H1 (cell line): ENCODE data around the gene CBLN2. TPM values are rescaled to one million over a fixed set of nuclear protein-coding genes. Genes with fewer than 3 reads are reported as not detected.

Source experiments
- CTCF ChIA-PET: fragments of 300-600 bp; sonication (Branson Sonifier 250); formaldehyde crosslinking; loops from one replicate; lab custom pipeline; 2021; ENCODE audit not compliant: partially characterized antibody; lab: Charles Lee
- POLR2A ChIA-PET: fragments of 300-600 bp; sonication (Branson Sonifier 250); formaldehyde crosslinking; loops from one replicate; lab custom pipeline; 2021; ENCODE audit warnings: inconsistent platforms; ENCODE audit not compliant: partially characterized antibody; lab: Charles Lee
- DNase-seq, 2 experiments: peaks; one replicate each; pipeline versions ENCODE4 v3.0.0 to v3.0.0-alpha.2; 2010 to 2022; ENCODE audit warnings: low spot score in 2 of 2, low read depth in 1 of 2, mixed read lengths in 1 of 2
- FAIRE-seq: peaks from 2 replicates; lab custom pipeline; 2011; peaks lifted over from hg19 to GRCh38; lab: Jason Lieb, UNC
- H2AFZ ChIP-seq: 2 replicates; pipeline ENCODE4 v1.8.1; 2012; ENCODE audit warnings: low read length, inconsistent platforms
- H2AK5ac ChIP-seq: 2 replicates; pipeline ENCODE4 v1.6.1; 2013; ENCODE audit warnings: low read depth, low read length
- H2BK120ac ChIP-seq: replicated peaks from 2 replicates; pipeline ENCODE3; 2013; ENCODE audit warnings: low read depth, low read length, inconsistent platforms
- H2BK12ac ChIP-seq: 2 replicates; pipeline ENCODE4 v1.6.1; 2013; ENCODE audit warnings: low read depth, low read length
- H2BK15ac ChIP-seq: 2 replicates; pipeline ENCODE4 v1.6.1; 2013; ENCODE audit warnings: low read length
- H2BK20ac ChIP-seq: 2 replicates; pipeline ENCODE4 v1.6.1; 2013; ENCODE audit warnings: low read length
- H2BK5ac ChIP-seq: 2 replicates; pipeline ENCODE4 v1.6.1; 2013; ENCODE audit warnings: low read depth, low read length
- H3K14ac ChIP-seq: 2 replicates; pipeline ENCODE4 v1.6.1; 2013; ENCODE audit warnings: inconsistent platforms; ENCODE audit not compliant: insufficient read length
- H3K18ac ChIP-seq: 2 replicates; pipeline ENCODE4 v1.6.1; 2013; ENCODE audit warnings: low read length; ENCODE audit errors: extremely low read depth
- H3K23ac ChIP-seq: 2 replicates; pipeline ENCODE4 v1.6.1; 2013; ENCODE audit warnings: inconsistent platforms; ENCODE audit not compliant: insufficient read length
- H3K23me2 ChIP-seq: 2 replicates; pipeline ENCODE4 v1.6.1; 2013; ENCODE audit warnings: low read depth, low read length
- H3K27ac ChIP-seq: 2 replicates; pipeline ENCODE4 v1.6.1; 2011; ENCODE audit warnings: low read depth, low read length, inconsistent platforms
- H3K27me3 ChIP-seq, 4 experiments: replicated peaks in 1 of 4; 1 replicate in 1 of 4; 2 replicates in 3 of 4; pipeline versions ENCODE4 v1.6.1 to v1.8.1; 2011 to 2013; ENCODE audit warnings: low read length in 3 of 4, mild to moderate bottlenecking in 3 of 4, inconsistent platforms in 2 of 4, mixed read lengths in 2 of 4, moderate library complexity in 1 of 4; ENCODE audit not compliant: control insufficient read depth in 3 of 4, insufficient read depth in 3 of 4; ENCODE audit errors: extremely low read depth in 1 of 4
- H3K36me3 ChIP-seq, 4 experiments: 2 replicates each; pipeline versions ENCODE4 v1.6.1 to v1.8.1; 2011 to 2013; ENCODE audit warnings: mild to moderate bottlenecking in 4 of 4, low read length in 3 of 4, moderate library complexity in 2 of 4, control low read depth in 1 of 4, inconsistent platforms in 1 of 4; ENCODE audit not compliant: insufficient read depth in 4 of 4, control insufficient read depth in 2 of 4
- H3K4ac ChIP-seq: replicated peaks from 2 replicates; pipeline ENCODE3; 2013; ENCODE audit warnings: low read length, low read depth, mixed read lengths, inconsistent platforms; ENCODE audit not compliant: insufficient read length
- H3K4me1 ChIP-seq, 4 experiments: replicated peaks in 1 of 4; 1 replicate in 1 of 4; 2 replicates in 3 of 4; pipeline versions ENCODE4 v1.6.1 to v1.8.1; 2011 to 2013; ENCODE audit warnings: low read length in 3 of 4, inconsistent platforms in 2 of 4, mixed read lengths in 1 of 4; ENCODE audit not compliant: insufficient read depth in 4 of 4, control insufficient read depth in 3 of 4
- H3K4me2 ChIP-seq, 2 experiments: 2 replicates each; pipeline versions ENCODE4 v1.6.1 to v1.8.1; 2011 to 2013; ENCODE audit warnings: low read depth in 2 of 2, low read length in 2 of 2, control low read depth in 1 of 2, inconsistent platforms in 1 of 2, mild to moderate bottlenecking in 1 of 2; ENCODE audit not compliant: insufficient read depth in 1 of 2
- H3K4me3 ChIP-seq, 4 experiments: fragments of 200-600, 300-600 bp in 1 of 4; sonication (generic), shearing (Covaris generic), sonication (Bioruptor Twin) in 1 of 4; 2 replicates each; pipeline versions ENCODE4 v1.5.1 to v1.8.1; 2011 to 2016; ENCODE audit warnings: low read length in 4 of 4, low read depth in 3 of 4, control low read depth in 2 of 4, inconsistent platforms in 2 of 4, mild to moderate bottlenecking in 2 of 4, mixed read lengths in 1 of 4, moderate library complexity in 1 of 4; ENCODE audit not compliant: insufficient read depth in 2 of 4; ENCODE audit errors: extremely low read depth in 1 of 4
- H3K56ac ChIP-seq: replicated peaks from 2 replicates; pipeline ENCODE3; 2013; ENCODE audit warnings: low read depth, mild to moderate bottlenecking, mixed read lengths, low read length, inconsistent platforms; ENCODE audit not compliant: insufficient read length
- H3K79me1 ChIP-seq: 2 replicates; pipeline ENCODE4 v1.6.1; 2013; ENCODE audit warnings: low read depth, low read length, control low read depth
- H3K79me2 ChIP-seq, 2 experiments: 2 replicates each; pipeline versions ENCODE4 v1.6.1 to v1.8.1; 2012 to 2013; ENCODE audit warnings: low read length in 2 of 2, mild to moderate bottlenecking in 2 of 2, inconsistent platforms in 1 of 2; ENCODE audit not compliant: insufficient read depth in 2 of 2, control insufficient read depth in 1 of 2
- H3K9ac ChIP-seq, 4 experiments: replicated peaks in 1 of 4; 1 replicate in 1 of 4; 2 replicates in 3 of 4; pipeline versions ENCODE4 v1.6.1 to v1.8.1; 2011 to 2013; ENCODE audit warnings: low read depth in 3 of 4, low read length in 3 of 4, control low read depth in 2 of 4, mild to moderate bottlenecking in 2 of 4, moderate library complexity in 2 of 4, inconsistent platforms in 1 of 4; ENCODE audit errors: extremely low read depth in 1 of 4
- H3K9me3 ChIP-seq, 2 experiments: 2 replicates each; pipeline versions ENCODE4 v1.6.1 to v1.8.1; 2012 to 2013; ENCODE audit warnings: mild to moderate bottlenecking in 2 of 2, moderate library complexity in 2 of 2, control low read depth in 1 of 2, inconsistent platforms in 1 of 2, low read depth in 1 of 2, low read length in 1 of 2, mixed read lengths in 1 of 2; ENCODE audit not compliant: insufficient read depth in 2 of 2
- H4K20me1 ChIP-seq, 2 experiments: replicated peaks in 1 of 2; 2 replicates each; pipeline versions ENCODE3 to v1.8.1; 2011 to 2013; ENCODE audit warnings: inconsistent platforms in 2 of 2, low read length in 2 of 2, mild to moderate bottlenecking in 1 of 2; ENCODE audit not compliant: insufficient read depth in 2 of 2, control insufficient read depth in 1 of 2
- H4K5ac ChIP-seq: 2 replicates; pipeline ENCODE4 v1.6.1; 2013; ENCODE audit warnings: low read length, low read depth, mixed read lengths, inconsistent platforms; ENCODE audit not compliant: insufficient read length
- H4K8ac ChIP-seq: 2 replicates; pipeline ENCODE4 v1.8.0; 2013; ENCODE audit warnings: mild to moderate bottlenecking, moderate library complexity, low read length, inconsistent platforms; ENCODE audit not compliant: insufficient read depth; ENCODE audit errors: extremely low read depth
- H4K91ac ChIP-seq: replicated peaks from 2 replicates; pipeline ENCODE3; 2013; ENCODE audit warnings: low read length, mixed read lengths, inconsistent platforms; ENCODE audit not compliant: insufficient read length
- ATF3 ChIP-seq: IDR thresholded peaks from 2 replicates; pipeline ENCODE4 v1.6.1; 2011; ENCODE audit warnings: low read depth, mild to moderate bottlenecking, low read length; ENCODE audit not compliant: insufficient read depth
- EZH2 ChIP-seq: fragments of 200-600 bp; sonication (generic); IDR thresholded peaks from 2 replicates; pipeline ENCODE4 v1.7.1; 2012; ENCODE audit warnings: low read depth, mild to moderate bottlenecking, moderate library complexity, low read length, inconsistent platforms; ENCODE audit not compliant: severe bottlenecking
- GTF2F1 ChIP-seq: IDR thresholded peaks from 2 replicates; pipeline ENCODE4 v1.6.1; 2012; ENCODE audit warnings: low read depth, low read length, improper control_type of control experiment, borderline replicate concordance
- NRF1 ChIP-seq: IDR thresholded peaks from 2 replicates; pipeline ENCODE4 v1.6.1; 2011; ENCODE audit warnings: mild to moderate bottlenecking, low read depth, low read length, improper control_type of control experiment
- RBBP5 ChIP-seq: IDR thresholded peaks from 2 replicates; pipeline ENCODE4 v1.7.1; 2012; ENCODE audit warnings: low read depth, mild to moderate bottlenecking, inconsistent platforms, low read length, moderate library complexity, borderline replicate concordance
- SIN3A ChIP-seq, 2 experiments: IDR thresholded peaks in 1 of 2; conservative IDR thresholded peaks in 1 of 2; 2 replicates each; pipeline ENCODE4 v1.6.1; 2011 to 2012; ENCODE audit warnings: low read length in 2 of 2, improper control_type of control experiment in 1 of 2, low read depth in 1 of 2, mild to moderate bottlenecking in 1 of 2
- SIRT6 ChIP-seq: IDR thresholded peaks from one replicate; pipeline ENCODE4 v1.7.1; 2012; ENCODE audit warnings: low read length, inconsistent platforms
- TCF12 ChIP-seq: IDR thresholded peaks from 2 replicates; pipeline ENCODE4 v1.6.1; 2011; ENCODE audit warnings: low read depth, mild to moderate bottlenecking, low read length
- TEAD4 ChIP-seq: IDR thresholded peaks from 2 replicates; pipeline ENCODE4 v1.6.1; 2012; ENCODE audit warnings: low read depth, low read length, inconsistent platforms, mixed read lengths
- WGBS, 2 experiments: shearing (Covaris generic) in 1 of 2; methylation state at CpG; one replicate each; pipeline versions ENCODE4 v1.1.6 to v1.1.7; 2013 to 2015; ENCODE audit warnings: low lambda C conversion rate in 2 of 2, mixed read lengths in 2 of 2, inconsistent platforms in 1 of 2, low coverage in 1 of 2, missing lambda C conversion rate in 1 of 2; ENCODE audit not compliant: insufficient replicate concordance in 2 of 2, insufficient coverage in 1 of 2, insufficient read length in 1 of 2; ENCODE audit errors: extremely low coverage in 1 of 2, missing lambda C conversion rate in 1 of 2; 5-methylcytosine and 5-hydroxymethylcytosine counted together
- polyA plus RNA-seq, 7 experiments: library from polyadenylated mRNA; depleted of rRNA in 3 of 7; stranded (reverse) in 5 of 7; unstranded in 2 of 7; fragments of >200 nt in 5 of 7; fragments of 200-250 nt in 2 of 7; gene quantifications; 1 replicate in 5 of 7; 2 replicates in 1 of 7; 4 replicates in 1 of 7; pipeline versions ENCODE4 v1.2.1 to v1.2.3, GENCODE V29; 2011 to 2013; ENCODE audit warnings: missing spikeins in 2 of 7, mixed read lengths in 2 of 7
- total RNA-seq: library from RNA; stranded (reverse); fragmentation: NEBNext Ultra II Directional; extraction: Animal tissue kit (Norgen Biotek cat#: 25700); gene quantifications from 2 replicates; pipeline ENCODE4 v1.2.1, GENCODE V29; 2021

The CBLN2 gene
- total and polyA plus RNA-seq, 2 of the 8 experiments (the other 6 are each of a cell fraction or from before 2014, with no cell fraction given): not detected

- ChIA-PET POLR2A (no interaction called here), CTCF (no interaction called here)
- Histone ChIP-seq H4K20me1 (no peaks in the 10 kb centered on the region), H4K5ac (no peak overlapping the region), H3K4me1 (no peaks in the 10 kb centered on the region), H3K23me2 (no peaks in the 10 kb centered on the region), H3K79me2 (no peaks in the 10 kb centered on the region), H2BK12ac (no peak overlapping the region), H3K36me3 (no peaks in the 10 kb centered on the region), H2BK15ac (no peak overlapping the region), H2BK5ac (no peak overlapping the region), H3K23ac (no peak overlapping the region), H2BK120ac (no peak overlapping the region), H4K8ac (no peak overlapping the region), H4K91ac (no peak overlapping the region), H3K56ac (no peak overlapping the region), H2BK20ac (no peak overlapping the region), H3K9me3 (peaks cover 53 to 62% of the 10 kb centered on the region in 2 experiments), H3K27me3 (no peaks in the 10 kb centered on the region), H3K4me3 (no peak overlapping the region), H3K4ac (no peak overlapping the region), H2AFZ (no peak overlapping the region), H2AK5ac (no peak overlapping the region), H3K18ac (no peak overlapping the region), H3K79me1 (no peaks in the 10 kb centered on the region), H3K4me2 (no peak overlapping the region), H3K9ac (no peak overlapping the region), H3K27ac (no peak overlapping the region), H3K14ac (no peak overlapping the region)
- FAIRE-seq (no peak), DNase-seq (no peak)
- TF ChIP-seq RBBP5 (no peak), SIN3A (conservative IDR thresholded peaks at IDR 0.05 in 1 of 2, IDR thresholded peaks at IDR 0.05 in 1 of 2; ENCODE audit: low read depth in 1 of 2, low read length in 2 of 2) (no peak), TEAD4 (no peak), SIRT6 (no peak), TCF12 (no peak), EZH2 (no peak), GTF2F1 (no peak), ATF3 (no peak), NRF1 (no peak)
- WGBS, 2 experiments: 44% methylated on average over 1 of the region's 1 CpG; no CpG with 5 or more reads in 1 of the 2 experiments
Measured at GRCh38 chr18:72555968-72556367, 11.8 kb upstream of the CBLN2 start.
